Upper lobe of left lung (tissue), 6 donors: ENCODE measurements around the gene CLMP. TPM values are rescaled to one million over a fixed set of nuclear protein-coding genes. Genes with fewer than 3 reads are reported as not detected.
"Not testable (repeated sequence)": the region's sequence is repeated elsewhere in the genome, so short reads cannot be mapped to it uniquely, and the experiment has no call there.

Experiments used
- ATAC-seq, 2 donors: fragments of 200-7000 bp; cut with Tn5 transposase; one replicate each; pipeline ENCODE4 v1.9.1; 2022; ENCODE audit warnings: mild to moderate bottlenecking in 2 of 2, moderate library complexity in 2 of 2; ENCODE audit not compliant: low FRiP score in 2 of 2
- DNase-seq, 2 donors: peaks; one replicate each; pipeline ENCODE4 v3.0.0-alpha.2; 2019 to 2020
- H3K27ac ChIP-seq, 4 donors: fragments of 200-600 bp; sonication (generic); one replicate each; pipeline ENCODE4 v1.5.1; 2016 to 2019
- H3K27me3 ChIP-seq, 4 donors: fragments of 200-600 bp; sonication (generic); one replicate each; pipeline ENCODE4 v1.5.1; 2017 to 2019
- H3K36me3 ChIP-seq, 4 donors: fragments of 200-600 bp; sonication (generic); one replicate each; pipeline ENCODE4 v1.5.1; 2016 to 2019
- H3K4me1 ChIP-seq, 4 donors: fragments of 200-600 bp; sonication (generic); one replicate each; pipeline ENCODE4 v1.5.1; 2018 to 2019
- H3K4me3 ChIP-seq, 4 donors: fragments of 200-600 bp; sonication (generic); one replicate each; pipeline ENCODE4 v1.5.1; 2017 to 2019; ENCODE audit warnings: mild to moderate bottlenecking in 2 of 4, moderate library complexity in 1 of 4
- H3K9me3 ChIP-seq, 4 donors: fragments of 200-600 bp; sonication (generic); one replicate each; pipeline ENCODE4 v1.5.1; 2018 to 2019
- CTCF ChIP-seq, 6 experiments: fragments of 450-650 bp in 4 of 6; fragments of 200-600 bp in 2 of 6; sonication (generic) in 2 of 6; IDR thresholded peaks; one replicate each; pipeline ENCODE4 v1.5.1; 2016 to 2019; ENCODE audit warnings: antibody characterized with exemption in 6 of 6
- EP300 ChIP-seq, 4 donors: sonication (generic); formaldehyde crosslinking; IDR thresholded peaks; one replicate each; pipeline ENCODE4 v1.5.1; 2017; ENCODE audit warnings: antibody characterized with exemption in 4 of 4, control low read depth in 2 of 4
- POLR2A ChIP-seq, 4 donors: fragments of 450-650 bp; IDR thresholded peaks; one replicate each; pipeline ENCODE4 v1.5.1; 2016 to 2017; ENCODE audit warnings: antibody characterized with exemption in 4 of 4, mild to moderate bottlenecking in 2 of 4
- POLR2AphosphoS5 ChIP-seq, 2 donors: sonication (generic); formaldehyde crosslinking; IDR thresholded peaks; one replicate each; pipeline ENCODE4 v1.5.1; 2017; ENCODE audit warnings: antibody characterized with exemption in 2 of 2
- WGBS, 2 donors: methylation state at CpG; one replicate each; pipeline ENCODE4 v1.1.5; 2017 to 2018; 5-methylcytosine and 5-hydroxymethylcytosine counted together
- total RNA-seq, 6 donors: library from RNA; depleted of rRNA in 4 of 6; stranded (reverse); fragments of >200 nt in 4 of 6; gene quantifications; one replicate each; pipeline versions ENCODE4 v1.1.0 to v1.2.1, GENCODE V29; 2016 to 2021
- donor health status: DM: no; HTN: no; CAD: no; lungs with moderate emphysema.
- donor health status: DM: no; HTN: yes; CAD: no; lungs with severe emphysema.

CLMP gene
- total RNA-seq, 6 donors from 2014 or later = 6.0 to 23.4 (median 15.3) TPM

DNA sequence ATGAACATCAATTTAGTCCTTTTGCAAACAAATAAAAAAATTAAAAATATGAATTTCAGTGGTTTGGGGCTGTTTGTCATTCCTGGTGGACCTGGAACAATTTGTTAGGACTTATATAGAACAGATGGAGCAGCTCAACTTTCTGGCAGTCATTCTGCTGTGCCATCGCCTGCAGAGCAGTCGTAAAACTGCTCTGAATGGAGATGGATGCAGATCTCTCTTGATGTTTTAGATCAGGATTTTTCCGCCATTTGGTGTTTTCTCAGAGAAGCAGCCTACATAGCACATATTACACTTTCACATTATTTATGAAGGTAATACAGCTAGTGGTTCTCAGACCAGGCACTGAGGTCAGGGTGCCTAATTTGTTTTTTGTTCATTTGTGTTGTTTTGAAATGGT is 101.3 kb downstream of the CLMP start:
- Histone ChIP-seq H3K27ac (no peak overlapping the region), H3K4me3 (no peak overlapping the region), H3K4me1 (no peaks in the 10 kb centered on the region), H3K36me3 (no peaks in the 10 kb centered on the region), H3K27me3 (no peaks in the 10 kb centered on the region), H3K9me3 (no peaks in the 10 kb centered on the region)
- ATAC-seq (no peak), DNase-seq (no peak)
- no peak for TF ChIP-seq EP300 (IDR thresholded peaks at IDR 0.05)
- TF ChIP-seq POLR2A (IDR thresholded peaks at IDR 0.05) = no peak
- TF ChIP-seq CTCF (IDR thresholded peaks at IDR 0.05) = no peak
- TF ChIP-seq POLR2AphosphoS5 (IDR thresholded peaks at IDR 0.05) = no peak
- 88 to 91% methylated on average over 3 of the region's 3 CpGs for WGBS, 2 donors

- no peak overlapping the region for H3K27ac ChIP-seq
- no peaks in the 10 kb centered on the region for H3K36me3 ChIP-seq
- 72 to 76% methylated on average over 6 of the region's 6 CpGs for WGBS, 2 donors
- H3K27me3 ChIP-seq = no peaks in the 10 kb centered on the region
- H3K9me3 ChIP-seq = no peaks in the 10 kb centered on the region
- DNase-seq = no peak
- ATAC-seq = no peak
- H3K4me1 ChIP-seq = peaks cover 0 to 3% (median 0%) of the 10 kb centered on the region in 4 donors
- H3K4me3 ChIP-seq = no peak overlapping the region
- TF ChIP-seq EP300 (IDR thresholded peaks at IDR 0.05) (no peak), POLR2A (IDR thresholded peaks at IDR 0.05) (no peak), CTCF (IDR thresholded peaks at IDR 0.05) (no peak), POLR2AphosphoS5 (IDR thresholded peaks at IDR 0.05) (no peak)
Measured at GRCh38 chr11:123091506-123091905, 103.5 kb downstream of the CLMP start.

DNA sequence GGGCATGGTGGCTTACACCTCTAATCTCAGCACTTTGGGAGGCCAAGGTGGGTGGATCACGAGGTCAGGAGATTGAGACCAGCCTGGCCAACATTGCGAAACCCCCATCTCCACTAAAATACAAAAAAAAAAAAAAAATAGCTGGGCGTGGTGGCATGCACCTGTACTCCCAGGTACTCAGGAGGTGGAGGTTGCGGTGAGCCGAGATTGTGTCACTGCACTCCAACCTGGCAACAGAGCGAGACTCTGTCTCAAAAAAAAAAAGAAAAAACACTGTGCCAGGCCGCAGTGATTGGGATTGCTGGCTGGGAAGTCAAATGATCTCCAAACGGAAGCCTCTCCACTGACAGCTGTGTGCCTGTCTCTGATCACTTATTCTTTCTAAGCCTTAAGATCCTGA is 104.9 kb downstream of the CLMP start:
- H3K9me3 ChIP-seq, ATAC-seq, H3K36me3 ChIP-seq, H3K4me3 ChIP-seq, H3K27me3 ChIP-seq, H3K27ac ChIP-seq, H3K4me1 ChIP-seq: not testable (repeated sequence)
- peak in 1 of 2 donors; percentile 49 for DNase-seq
- 64 to 79% methylated on average over 8 of the region's 8 CpGs for WGBS, 2 donors

DNA sequence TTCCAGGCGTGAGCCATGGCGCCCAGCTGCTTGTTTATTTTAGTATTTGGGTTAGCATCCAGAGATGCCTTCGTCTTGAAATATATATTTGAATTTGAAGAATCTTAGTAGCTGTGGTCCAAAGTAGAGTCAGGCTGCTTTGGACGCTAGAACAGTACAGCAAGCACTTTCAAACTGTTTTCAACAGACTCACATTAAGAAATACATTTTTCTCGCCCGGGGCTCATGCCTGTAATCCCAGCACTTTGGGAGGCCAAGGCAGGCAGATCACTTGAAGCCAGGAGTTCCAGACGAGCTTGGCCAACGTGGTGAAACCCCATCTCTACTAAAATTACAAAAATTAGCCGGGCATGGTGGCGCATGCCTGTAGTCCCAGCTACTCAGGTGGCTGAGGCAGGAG is 106.2 kb downstream of the CLMP start:
- not testable (repeated sequence) for H3K27ac ChIP-seq, ATAC-seq, H3K4me1 ChIP-seq, H3K9me3 ChIP-seq, DNase-seq, H3K27me3 ChIP-seq, H3K36me3 ChIP-seq, H3K4me3 ChIP-seq
- 92 to 93% methylated on average over 8 to 10 of the region's 10 CpGs for WGBS, 2 donors

DNA sequence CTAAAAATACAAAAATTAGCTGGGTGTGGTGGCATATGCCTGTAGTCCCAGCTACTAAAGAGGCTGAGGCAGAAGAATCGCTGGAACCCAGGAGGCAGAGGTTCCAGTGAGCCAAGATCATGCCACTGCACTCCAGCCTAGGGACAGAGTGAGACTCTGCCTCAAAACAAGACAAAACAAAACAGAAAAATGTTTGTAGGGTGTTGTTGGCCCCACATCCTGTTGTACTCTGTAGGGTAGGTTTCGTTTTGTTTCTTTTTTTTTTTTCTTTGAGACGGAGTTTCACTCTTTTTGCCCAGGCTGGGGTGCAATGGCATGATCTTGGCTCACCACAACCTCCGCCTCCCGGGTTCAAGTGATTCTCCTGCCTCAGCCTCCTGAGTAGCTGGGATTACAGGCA is 107.4 kb downstream of the CLMP start:
- WGBS, 2 donors = 87 to 88% methylated on average over 5 of the region's 5 CpGs
- ATAC-seq, H3K27ac ChIP-seq, H3K36me3 ChIP-seq, DNase-seq, H3K4me3 ChIP-seq, H3K9me3 ChIP-seq, H3K27me3 ChIP-seq: not testable (repeated sequence)
- peaks cover 0 to 11% (median 4%) of the 10 kb centered on the region in 4 donors for H3K4me1 ChIP-seq

DNA sequence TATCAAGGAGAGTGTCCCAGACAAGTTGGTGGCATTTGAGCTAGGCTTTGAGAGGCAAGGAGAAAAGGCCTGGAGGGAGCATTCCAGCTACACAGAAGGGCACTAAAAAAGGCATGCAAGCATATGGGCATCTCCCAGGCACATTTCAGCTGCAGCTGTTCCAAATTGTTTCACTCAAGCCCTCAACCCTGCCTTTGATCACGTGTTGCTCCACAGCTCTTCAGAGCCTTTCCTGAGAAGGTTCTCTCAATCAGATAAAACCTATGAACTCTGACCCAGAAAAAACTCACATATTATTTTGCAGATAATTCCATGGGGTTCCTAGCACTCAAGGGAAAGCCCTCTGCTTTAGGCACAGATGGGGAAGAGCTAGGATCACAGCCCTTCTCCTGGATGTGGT is 108.7 kb downstream of the CLMP start:
- no peaks in the 10 kb centered on the region for H3K36me3 ChIP-seq
- no peaks in the 10 kb centered on the region for H3K27me3 ChIP-seq
- H3K27ac ChIP-seq = no peak overlapping the region
- no peak for ATAC-seq
- DNase-seq = no peak
- TF ChIP-seq POLR2AphosphoS5 (IDR thresholded peaks at IDR 0.05) (no peak), EP300 (IDR thresholded peaks at IDR 0.05) (no peak), POLR2A (IDR thresholded peaks at IDR 0.05) (no peak), CTCF (IDR thresholded peaks at IDR 0.05) (no peak)
- 72 to 85% methylated on average over 1 of the region's 1 CpG for WGBS, 2 donors
- no peaks in the 10 kb centered on the region for H3K9me3 ChIP-seq
- peaks cover 0 to 11% (median 4%) of the 10 kb centered on the region in 4 donors for H3K4me1 ChIP-seq
- H3K4me3 ChIP-seq = no peak overlapping the region
